HL-60/S4 (cell line): ENCODE measurements around the gene GPR84.

Source experiments
- in situ Hi-C: fragments of 300-500 bp; cut with MboI; formaldehyde crosslinking; loops from 2 replicates; pipeline ENCODE4 v1.14.3; 2022; ENCODE audit warnings: low sequenced_read_pairs

The GPR84 gene

DNA sequence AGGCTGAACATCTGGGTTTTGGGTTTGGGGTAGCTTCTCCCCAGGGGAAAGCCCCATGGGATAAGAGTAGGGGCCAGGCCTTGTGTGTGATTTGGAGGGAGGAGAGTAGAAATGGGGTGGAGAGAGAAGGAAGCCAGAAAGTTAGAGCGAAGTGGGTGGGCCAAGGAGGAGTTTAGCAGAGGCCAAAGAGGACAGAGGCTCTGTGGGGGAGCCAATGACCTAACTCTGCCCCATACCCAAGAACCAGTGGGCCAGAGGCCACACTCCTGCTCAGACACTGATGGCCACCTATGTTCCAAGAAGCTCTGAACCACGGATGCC, 10.9 kb upstream of the GPR84 start:
- in situ Hi-C loops: loop anchor here (10.0 kb wide), 1 partner anchor 380 kb away; no protein-coding TSS in a partner anchor

- in situ Hi-C loops: loop anchor here (10.0 kb wide), 1 partner anchor 380 kb away; no protein-coding TSS in a partner anchor
These were observed 10.4 kb upstream of the GPR84 start for GRCh38 chr12:54374562-54375258.

DNA sequence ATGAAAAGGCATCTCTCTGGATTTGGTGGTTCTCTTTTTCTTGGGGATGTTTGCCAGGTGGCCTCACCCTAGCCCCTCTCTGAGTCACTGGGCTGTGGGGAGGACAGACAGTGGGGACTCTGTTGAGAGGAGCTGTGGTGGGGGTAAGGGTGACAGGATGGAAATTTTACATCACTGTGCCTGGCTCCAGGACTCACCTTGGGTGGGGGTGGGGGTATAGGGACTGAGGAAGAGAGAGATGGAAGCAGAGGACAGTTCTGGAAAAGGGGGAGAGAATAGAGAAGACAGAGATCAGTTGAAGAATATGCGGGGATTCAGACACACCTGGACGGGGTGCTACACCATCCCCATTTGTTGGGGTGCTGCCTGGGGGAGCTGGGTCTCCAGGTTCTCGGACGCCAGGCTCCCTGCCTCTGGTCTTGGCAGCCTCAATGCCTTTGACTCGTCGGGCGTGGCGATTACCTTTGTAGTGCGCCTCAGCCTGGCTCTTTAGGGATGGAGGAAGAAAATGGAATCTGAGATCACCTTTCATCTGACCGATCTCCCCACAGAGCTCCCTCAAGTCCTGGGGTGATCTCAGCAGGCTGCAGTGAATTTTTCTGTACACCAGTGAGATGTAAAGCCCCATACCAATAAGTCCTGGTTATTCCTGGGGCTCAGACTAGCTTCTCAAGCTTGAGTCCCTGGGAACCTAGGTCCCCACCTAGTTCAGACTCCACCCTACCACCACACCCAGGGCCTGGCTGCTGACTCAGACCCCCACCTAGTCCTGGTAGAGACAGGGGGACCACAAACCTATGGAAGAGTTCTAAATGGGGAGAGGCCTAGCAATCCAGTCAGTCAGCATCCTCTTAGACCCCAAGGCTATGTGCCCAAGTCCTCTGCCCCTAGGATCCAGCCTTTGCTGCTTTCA, 9.6 kb upstream of the GPR84 start:
- in situ Hi-C loops: loop anchor here (10.0 kb wide), 1 partner anchor 379 kb away; no protein-coding TSS in a partner anchor

GRCh38 chr12:54372113-54372806, 8.0 kb upstream of the GPR84 start:
- in situ Hi-C loops: loop anchor here (10.0 kb wide), 1 partner anchor 377 kb away; no protein-coding TSS in a partner anchor

- in situ Hi-C loops: loop anchor here (10.0 kb wide), 1 partner anchor 377 kb away; no protein-coding TSS in a partner anchor
These were observed 7.2 kb upstream of the GPR84 start for GRCh38 chr12:54371328-54372112.

DNA sequence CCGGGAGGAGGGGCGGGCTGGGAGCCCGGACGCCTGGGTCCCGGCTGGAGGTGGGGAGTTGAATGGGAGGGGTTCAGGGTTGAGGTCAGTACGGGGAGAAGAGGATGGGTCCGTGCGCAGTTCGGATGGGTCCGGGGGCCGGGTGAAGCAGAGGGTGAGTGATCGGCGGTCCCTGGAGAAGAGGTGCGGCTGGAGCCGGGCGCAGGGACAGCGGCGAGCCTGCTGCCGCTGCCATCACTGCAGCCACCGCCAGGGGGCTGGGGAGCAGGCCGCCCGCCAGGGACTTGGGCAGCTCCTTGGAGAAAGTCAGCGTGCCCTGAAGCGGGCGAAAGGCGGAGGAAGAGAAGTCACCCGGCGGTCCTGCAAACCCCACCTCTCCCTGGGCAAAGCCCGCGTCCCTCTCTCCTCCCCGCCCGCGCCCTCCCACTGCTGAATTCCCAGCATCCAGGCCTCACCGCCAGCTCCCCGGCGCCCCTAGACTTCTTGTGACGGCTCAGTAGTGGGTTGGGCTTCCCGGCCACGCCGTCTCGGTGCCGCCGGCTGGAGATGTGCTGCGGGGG, 6.0 kb upstream of the GPR84 start:
- in situ Hi-C loops: loop anchor here (10.0 kb wide), 1 partner anchor 375 kb away; no protein-coding TSS in a partner anchor

GRCh38 chr12:54369597-54370131, 5.4 kb upstream of the GPR84 start:
- in situ Hi-C loops: loop anchor here (10.0 kb wide), 2 partner anchors 145 to 375 kb away; no protein-coding TSS in a partner anchor

GRCh38 chr12:54368709-54369596, 4.7 kb upstream of the GPR84 start:
- in situ Hi-C loops: loop anchor here (10.0 kb wide), 1 partner anchor 144 kb away; no protein-coding TSS in a partner anchor

- in situ Hi-C loops: loop anchor here (10.0 kb wide), 1 partner anchor 143 kb away; no protein-coding TSS in a partner anchor
These were observed 3.9 kb upstream of the GPR84 start for GRCh38 chr12:54368025-54368708.

DNA sequence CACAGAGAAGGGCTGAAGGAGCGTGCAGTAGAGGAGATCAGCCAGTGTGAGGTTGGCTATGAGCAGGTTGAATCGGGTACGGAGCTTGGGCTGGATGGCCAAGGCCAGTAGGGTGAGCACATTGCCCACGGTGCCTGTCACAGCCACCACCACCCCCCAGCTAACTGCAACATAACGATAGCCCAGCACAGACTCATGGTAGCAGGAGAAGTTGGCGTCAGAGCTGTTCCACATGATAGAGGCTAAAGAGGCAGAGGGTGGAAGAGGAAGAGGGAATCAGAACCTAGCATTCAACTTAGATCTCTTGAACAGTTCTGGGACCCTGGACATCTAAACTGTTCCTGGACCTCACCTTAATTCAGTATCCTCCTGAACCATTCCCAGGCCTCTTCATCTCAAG, 668 bp downstream of the GPR84 start:
- in situ Hi-C loops: loop anchor here (10.0 kb wide), 1 partner anchor 139 kb away; no protein-coding TSS in a partner anchor

DNA sequence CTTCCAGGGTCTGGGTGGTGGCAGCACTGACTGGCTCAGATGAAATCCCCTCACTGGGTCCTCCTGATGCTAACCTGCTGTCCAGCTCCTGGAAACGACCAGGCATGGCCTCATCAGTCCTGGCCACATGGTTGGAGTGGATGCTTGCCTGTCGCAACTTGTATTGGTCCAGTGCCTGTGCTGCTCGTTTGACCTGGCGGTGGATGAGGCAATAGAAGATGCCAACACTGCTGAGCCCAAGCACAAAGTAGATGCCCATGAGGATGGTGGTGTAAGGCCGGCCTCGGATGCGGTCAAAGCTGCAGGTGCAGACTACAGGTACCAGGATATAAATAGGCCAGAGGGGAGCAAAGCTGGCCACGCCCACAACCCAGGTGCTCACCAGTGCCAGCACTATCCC, 1.2 kb downstream of the GPR84 start:
- in situ Hi-C loops: loop anchor here (10.0 kb wide), 1 partner anchor 138 kb away; no protein-coding TSS in a partner anchor

DNA sequence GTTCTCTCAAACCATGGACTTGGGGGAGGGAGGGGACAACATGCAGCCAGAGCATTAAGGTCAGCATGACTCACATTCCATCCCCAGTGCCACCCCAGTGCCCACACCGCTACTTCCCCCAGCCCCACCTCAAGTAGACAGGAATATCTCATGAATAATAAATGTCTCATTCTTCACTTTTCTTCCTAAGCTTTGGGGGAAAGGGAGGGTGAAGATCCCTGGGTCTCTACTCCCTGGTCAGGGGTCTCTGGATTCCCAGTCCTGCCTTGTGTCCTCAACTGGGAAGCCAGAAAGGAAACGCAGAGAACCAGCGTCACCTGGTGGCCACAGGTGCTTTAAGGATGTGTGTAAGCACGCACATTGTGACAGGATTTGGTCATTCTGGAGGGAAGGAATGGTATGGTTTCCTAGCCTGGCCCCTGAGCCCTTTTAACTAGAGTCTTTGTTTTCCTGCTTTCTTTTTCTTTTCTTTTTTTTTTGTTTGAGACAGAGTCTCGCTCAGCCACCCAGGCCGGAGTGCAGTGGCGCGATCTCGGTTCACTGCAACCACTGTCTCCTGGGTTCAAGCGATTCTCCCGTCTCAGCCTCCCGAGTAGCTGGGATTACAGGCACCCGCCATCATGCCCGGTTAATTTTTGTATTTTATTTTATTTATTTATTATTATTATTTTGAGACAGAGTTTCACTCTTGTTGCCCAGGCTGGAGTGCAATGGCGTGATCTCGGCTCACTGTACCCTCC, 3.4 kb downstream of the GPR84 start:
- in situ Hi-C loops: loop anchor here (10.0 kb wide), 1 partner anchor 136 kb away; no protein-coding TSS in a partner anchor

DNA sequence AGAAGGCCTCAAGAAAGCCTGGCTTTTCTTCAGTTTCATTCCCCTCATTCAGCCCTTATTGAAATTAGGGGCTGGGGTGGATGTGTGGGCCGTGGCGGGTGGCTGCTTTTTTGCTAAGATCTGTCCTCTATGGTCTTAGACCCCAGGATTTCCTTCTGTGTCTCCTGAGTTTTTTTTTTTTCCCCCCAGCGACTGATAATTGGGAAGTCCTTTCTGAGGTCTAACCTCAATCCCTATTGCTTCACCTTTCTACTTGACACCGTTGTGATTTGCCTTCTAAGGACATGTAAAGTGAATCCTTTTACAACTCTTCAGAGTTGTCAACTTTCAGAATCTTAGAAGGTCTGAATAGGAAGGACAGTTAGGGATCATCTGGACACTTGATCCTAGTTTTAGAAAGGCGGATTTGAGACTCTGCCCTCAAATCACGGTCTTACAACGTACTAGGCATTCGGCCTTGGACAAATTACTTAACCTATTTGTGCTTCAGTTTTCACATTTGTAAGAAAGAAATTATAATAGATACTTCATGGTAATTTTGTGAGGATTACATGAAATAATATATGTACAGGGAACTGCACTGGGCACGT, 4.4 kb downstream of the GPR84 start:
- in situ Hi-C loops: loop anchor here (10.0 kb wide), 1 partner anchor 135 kb away; no protein-coding TSS in a partner anchor

DNA sequence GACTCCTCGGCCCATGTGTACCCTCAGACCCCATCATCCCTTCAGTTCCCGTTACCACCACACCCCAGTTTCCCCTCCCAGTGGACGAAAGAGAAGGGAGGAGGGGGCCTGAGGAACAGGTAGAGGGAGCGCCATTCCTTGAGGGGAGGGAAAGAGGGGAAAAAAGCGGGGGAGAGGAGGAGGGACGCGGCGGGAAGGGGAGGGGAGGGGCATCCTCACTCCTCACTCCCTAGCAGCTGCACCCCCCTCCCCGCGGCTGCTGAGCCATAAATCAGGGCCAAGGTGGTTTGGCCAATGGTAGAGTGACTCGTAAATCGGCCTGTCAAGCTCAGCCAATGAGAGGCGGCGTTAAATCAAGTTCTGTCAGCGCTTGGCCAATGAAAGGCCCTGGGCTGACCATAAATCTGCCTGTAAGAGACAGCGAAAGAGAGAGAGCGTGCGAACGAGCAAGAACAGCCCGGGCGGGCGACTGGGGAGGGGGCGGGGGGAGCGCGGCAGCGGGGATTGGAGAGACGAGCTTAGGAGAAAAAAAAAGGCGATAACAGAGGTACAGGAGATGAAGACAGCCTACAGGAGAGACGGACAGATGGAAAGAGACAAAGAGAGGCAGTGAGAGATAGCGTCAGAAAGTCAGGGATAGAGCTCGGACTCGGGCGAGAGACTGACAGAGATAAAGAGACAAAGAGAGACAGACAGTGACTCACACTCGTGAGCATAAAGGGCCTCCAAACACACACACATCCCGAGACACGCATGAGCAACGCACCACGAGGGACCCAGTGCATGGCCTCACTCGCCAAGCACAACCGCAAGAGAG, 5.1 kb downstream of the GPR84 start:
- in situ Hi-C loops: no loop called here

DNA sequence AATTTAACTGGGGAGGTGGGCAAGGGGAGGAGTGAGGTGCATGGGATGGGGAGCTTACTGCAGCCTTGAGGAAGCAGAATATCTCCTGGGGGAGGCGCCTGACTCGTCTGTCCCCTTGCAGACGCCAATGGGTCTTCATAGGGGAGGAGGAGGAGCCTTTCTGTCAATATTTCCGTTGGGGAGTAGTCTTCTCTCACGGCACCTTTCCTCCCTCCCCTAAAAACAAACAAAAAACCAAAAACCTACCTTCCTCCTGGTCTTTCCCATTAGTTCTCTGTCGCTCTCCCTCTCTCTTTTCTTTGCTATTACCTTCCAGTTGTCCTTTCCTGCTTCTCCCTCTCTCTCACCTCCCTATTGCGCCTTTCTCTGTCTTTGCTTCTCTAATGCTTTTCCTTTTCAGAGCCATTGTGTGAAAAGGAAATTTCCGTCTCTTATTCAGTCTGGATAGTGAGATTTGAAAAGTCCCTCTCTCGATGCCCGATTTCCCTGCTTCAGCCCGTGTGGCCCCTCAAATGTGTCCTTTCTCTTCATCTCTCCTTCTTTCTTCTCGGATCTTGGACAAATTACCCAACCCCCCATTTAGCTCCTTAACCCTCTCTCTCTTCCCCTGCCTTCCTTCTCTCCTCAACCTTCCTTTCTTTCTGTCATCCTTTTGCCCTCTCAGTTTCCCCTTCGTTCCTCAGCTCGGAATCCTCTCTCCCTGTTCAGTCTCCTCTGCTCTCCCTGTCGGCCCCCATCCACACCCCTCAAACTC, 5.9 kb downstream of the GPR84 start:
- in situ Hi-C loops: no loop called here
